DND-41 (cell line): ENCODE data around the gene LYRM2.

ENCODE experiments used
- ATAC-seq: fragments of 200-7000 bp; cut with Tn5 transposase; 3 replicates; pipeline ENCODE4 v1.9.1; 2021; ENCODE audit warnings: low read depth; ENCODE audit not compliant: insufficient read depth
- DNase-seq: peaks from one replicate; pipeline ENCODE4 v3.0.0-alpha.2; 2020
- H2AFZ ChIP-seq: 2 replicates; pipeline ENCODE4 v1.6.0; 2012; ENCODE audit warnings: low read depth, low read length
- H3K27ac ChIP-seq: 2 replicates; pipeline ENCODE4 v1.5.1; 2012; ENCODE audit warnings: low read length, inconsistent platforms
- H3K27me3 ChIP-seq: fragments of 200-600 bp; sonication (generic); 2 replicates; pipeline ENCODE4 v1.6.0; 2012; ENCODE audit warnings: low read length, mild to moderate bottlenecking, inconsistent platforms; ENCODE audit not compliant: insufficient read depth, poor library complexity
- H3K36me3 ChIP-seq: 2 replicates; pipeline ENCODE4 v1.5.1; 2012; ENCODE audit warnings: low read length, inconsistent platforms; ENCODE audit not compliant: insufficient read depth
- H3K4me1 ChIP-seq: 2 replicates; pipeline ENCODE4 v1.5.1; 2012; ENCODE audit warnings: mild to moderate bottlenecking, low read length; ENCODE audit not compliant: insufficient read depth
- H3K4me2 ChIP-seq: 2 replicates; pipeline ENCODE4 v1.6.0; 2012; ENCODE audit warnings: mild to moderate bottlenecking, moderate library complexity, low read length, inconsistent platforms; ENCODE audit not compliant: insufficient read depth
- H3K4me3 ChIP-seq, 2 experiments: fragments of 200-600 bp in 1 of 2; shearing (Covaris generic) in 1 of 2; 2 replicates each; pipeline ENCODE4 v1.5.1; 2012 to 2016; ENCODE audit warnings: inconsistent platforms in 2 of 2, low read length in 2 of 2, mild to moderate bottlenecking in 2 of 2, low read depth in 1 of 2, moderate library complexity in 1 of 2
- H3K79me2 ChIP-seq: 2 replicates; pipeline ENCODE4 v1.6.0; 2012; ENCODE audit warnings: low read length, inconsistent platforms; ENCODE audit not compliant: insufficient read depth
- H3K9ac ChIP-seq: 2 replicates; pipeline ENCODE4 v1.6.0; 2012; ENCODE audit warnings: low read depth, mild to moderate bottlenecking, inconsistent platforms, low read length, moderate library complexity
- H3K9me3 ChIP-seq: 2 replicates; pipeline ENCODE4 v1.5.1; 2012; ENCODE audit warnings: low read length, moderate library complexity, mild to moderate bottlenecking, inconsistent platforms; ENCODE audit not compliant: insufficient read depth, severe bottlenecking
- H4K20me1 ChIP-seq: 2 replicates; pipeline ENCODE4 v1.6.0; 2012; ENCODE audit warnings: low read length; ENCODE audit not compliant: insufficient read depth
- EZH2 ChIP-seq: IDR thresholded peaks from 3 replicates; pipeline ENCODE4 v1.6.1; 2012; ENCODE audit warnings: borderline replicate concordance, low read depth, mild to moderate bottlenecking, moderate library complexity, low read length, inconsistent platforms; ENCODE audit not compliant: severe bottlenecking
- TF ChIP-seq, protein P1 (sequence below): IDR thresholded peaks from 2 replicates; pipeline ENCODE4 v1.5.1; 2012; ENCODE audit warnings: borderline replicate concordance, low read length, moderate library complexity, mild to moderate bottlenecking; ENCODE audit not compliant: poor library complexity, severe bottlenecking; ENCODE audit errors: extremely low read depth

Gene LYRM2

DNA sequence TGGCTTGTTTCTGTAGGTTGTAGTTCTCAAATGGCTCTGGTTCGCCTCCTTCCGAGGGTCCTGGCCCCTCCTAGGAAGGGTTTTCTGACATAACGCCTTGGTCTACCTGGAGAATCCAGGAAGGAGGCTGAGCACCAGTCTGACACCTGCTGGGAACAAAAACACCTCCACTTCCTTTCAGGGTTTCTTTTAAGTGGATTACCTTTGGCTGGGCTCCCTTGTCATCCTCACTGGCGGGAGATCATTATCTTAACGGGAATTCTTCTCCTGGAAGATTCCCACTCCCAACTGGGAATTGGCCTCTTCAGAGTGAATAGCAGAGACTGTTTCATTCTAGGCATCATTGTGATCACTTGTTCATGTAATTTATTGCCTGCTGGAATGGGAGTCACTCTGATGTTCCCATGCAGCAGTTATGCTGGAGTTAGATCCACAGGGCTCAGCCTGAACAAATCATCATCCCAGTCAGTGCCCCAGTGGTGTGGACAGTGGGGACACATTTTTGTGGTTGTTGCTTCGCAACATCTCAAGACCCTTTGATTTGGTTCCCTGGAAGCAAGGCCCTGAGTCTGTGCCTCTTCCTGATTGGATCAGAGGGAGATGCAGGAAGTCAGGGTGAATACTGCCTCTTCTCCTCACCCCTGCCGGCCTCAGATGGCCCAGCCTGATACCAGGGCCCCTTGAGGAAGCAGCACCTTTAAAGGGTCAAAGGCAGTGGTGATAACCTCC is 49.1 kb downstream of the LYRM2 start:
- DNase-seq = no peak
- H2AFZ ChIP-seq = no peak overlapping the region
- no peak overlapping the region for H3K4me3 ChIP-seq
- no peaks in the 10 kb centered on the region for H3K79me2 ChIP-seq
- no peaks in the 10 kb centered on the region for H3K9me3 ChIP-seq
- no peak for TF ChIP-seq EZH2
- TF ChIP-seq, protein P1, sequence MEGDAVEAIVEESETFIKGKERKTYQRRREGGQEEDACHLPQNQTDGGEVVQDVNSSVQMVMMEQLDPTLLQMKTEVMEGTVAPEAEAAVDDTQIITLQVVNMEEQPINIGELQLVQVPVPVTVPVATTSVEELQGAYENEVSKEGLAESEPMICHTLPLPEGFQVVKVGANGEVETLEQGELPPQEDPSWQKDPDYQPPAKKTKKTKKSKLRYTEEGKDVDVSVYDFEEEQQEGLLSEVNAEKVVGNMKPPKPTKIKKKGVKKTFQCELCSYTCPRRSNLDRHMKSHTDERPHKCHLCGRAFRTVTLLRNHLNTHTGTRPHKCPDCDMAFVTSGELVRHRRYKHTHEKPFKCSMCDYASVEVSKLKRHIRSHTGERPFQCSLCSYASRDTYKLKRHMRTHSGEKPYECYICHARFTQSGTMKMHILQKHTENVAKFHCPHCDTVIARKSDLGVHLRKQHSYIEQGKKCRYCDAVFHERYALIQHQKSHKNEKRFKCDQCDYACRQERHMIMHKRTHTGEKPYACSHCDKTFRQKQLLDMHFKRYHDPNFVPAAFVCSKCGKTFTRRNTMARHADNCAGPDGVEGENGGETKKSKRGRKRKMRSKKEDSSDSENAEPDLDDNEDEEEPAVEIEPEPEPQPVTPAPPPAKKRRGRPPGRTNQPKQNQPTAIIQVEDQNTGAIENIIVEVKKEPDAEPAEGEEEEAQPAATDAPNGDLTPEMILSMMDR = no peak
- no peak for ATAC-seq
- H3K27ac ChIP-seq = no peak overlapping the region
- no peaks in the 10 kb centered on the region for H3K36me3 ChIP-seq
- no peak overlapping the region for H3K4me2 ChIP-seq
- no peaks in the 10 kb centered on the region for H3K27me3 ChIP-seq
- H4K20me1 ChIP-seq = no peaks in the 10 kb centered on the region
- no peaks in the 10 kb centered on the region for H3K4me1 ChIP-seq
- H3K9ac ChIP-seq = no peak overlapping the region

DNA sequence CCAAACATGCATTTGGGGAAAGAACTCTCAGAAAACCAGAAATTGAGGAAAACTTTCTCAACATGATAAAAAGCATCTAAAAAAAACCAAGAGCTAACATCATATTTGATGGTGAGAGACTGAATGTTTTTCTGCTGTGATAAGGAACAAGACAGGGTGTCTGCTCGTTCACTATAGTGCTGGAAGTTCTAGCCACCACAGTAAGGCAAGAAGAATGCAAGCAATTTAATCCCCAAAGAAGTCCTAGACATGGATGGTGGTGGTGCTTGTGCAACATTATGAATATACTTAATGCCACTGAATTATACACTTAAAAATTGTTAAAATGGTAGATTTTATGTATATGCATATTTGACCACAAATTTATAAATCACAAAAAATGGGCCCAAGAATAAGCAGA is 53.4 kb downstream of the LYRM2 start:
- TF ChIP-seq, protein P1 = no peak
- TF ChIP-seq EZH2 = no peak
- ATAC-seq = no peak
- H3K4me3 ChIP-seq = no peak overlapping the region

DNA sequence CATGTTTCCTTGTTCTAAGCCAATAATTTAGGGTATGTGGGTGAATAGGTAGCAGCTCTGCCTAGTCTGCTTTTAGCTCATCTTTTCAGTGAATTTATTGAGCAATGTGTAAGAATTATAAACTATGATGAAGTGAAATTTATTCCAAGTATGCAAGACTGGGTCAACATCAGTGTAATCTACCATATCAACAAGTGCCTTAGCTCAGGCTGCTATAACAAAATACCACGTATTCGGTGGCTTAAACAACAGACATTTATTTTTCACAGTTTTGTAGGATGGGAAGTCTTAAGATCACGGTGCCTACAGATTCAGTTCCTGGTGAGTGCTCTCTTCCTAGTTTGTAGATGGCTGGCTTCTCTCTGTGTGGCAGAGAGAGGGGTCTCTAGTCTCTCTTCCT is 54.0 kb downstream of the LYRM2 start:
- Histone ChIP-seq H3K27me3 (peaks cover 6% of the 10 kb centered on the region), H4K20me1 (no peaks in the 10 kb centered on the region), H3K4me3 (no peak overlapping the region), H3K79me2 (no peaks in the 10 kb centered on the region), H3K27ac (no peak overlapping the region), H3K9ac (no peak overlapping the region), H2AFZ (no peak overlapping the region), H3K4me1 (no peaks in the 10 kb centered on the region), H3K9me3 (no peaks in the 10 kb centered on the region), H3K4me2 (no peak overlapping the region), H3K36me3 (no peaks in the 10 kb centered on the region)
- ATAC-seq (no peak), DNase-seq (no peak)
- no peak for TF ChIP-seq EZH2
- TF ChIP-seq, protein P1 = no peak

More for the DNA sequence above, 53.4 kb downstream of the LYRM2 start:
- no peaks in the 10 kb centered on the region for H3K4me1 ChIP-seq
- H3K79me2 ChIP-seq = no peaks in the 10 kb centered on the region
- no peak overlapping the region for H3K27ac ChIP-seq
- no peak overlapping the region for H3K4me2 ChIP-seq
- no peaks in the 10 kb centered on the region for H3K9me3 ChIP-seq
- no peak overlapping the region for H3K9ac ChIP-seq
- H2AFZ ChIP-seq = no peak overlapping the region
- peaks cover 6% of the 10 kb centered on the region for H3K27me3 ChIP-seq
- no peaks in the 10 kb centered on the region for H3K36me3 ChIP-seq
- no peak for DNase-seq
- no peaks in the 10 kb centered on the region for H4K20me1 ChIP-seq
